Endodermal cell (in vitro differentiated cells): Measurements from ENCODE around the gene PXT1. TPM values are rescaled to one million over a fixed set of nuclear protein-coding genes. Genes with fewer than 3 reads are reported as not detected.

ENCODE experiments used
- DNase-seq: peaks from one replicate; pipeline ENCODE4 v3.0.0-alpha.2; 2017
- H3K27ac ChIP-seq: 2 replicates; pipeline ENCODE4 v1.5.1; 2013; ENCODE audit warnings: mild to moderate bottlenecking, low read depth, low read length, moderate library complexity
- H3K27me3 ChIP-seq: 2 replicates; pipeline ENCODE4 v1.6.1; 2013; ENCODE audit warnings: mild to moderate bottlenecking, low read length, moderate library complexity; ENCODE audit not compliant: insufficient read depth, control insufficient read depth, poor library complexity, severe bottlenecking
- H3K36me3 ChIP-seq: 2 replicates; pipeline ENCODE4 v1.7.0; 2013; ENCODE audit warnings: mild to moderate bottlenecking, low read length, moderate library complexity; ENCODE audit not compliant: control insufficient read depth, insufficient read depth
- H3K4me1 ChIP-seq: one replicate; pipeline ENCODE4 v1.7.0; 2013; ENCODE audit warnings: low read length; ENCODE audit not compliant: control insufficient read depth, insufficient read depth
- H3K4me3 ChIP-seq: 2 replicates; pipeline ENCODE4 v1.5.1; 2013; ENCODE audit warnings: mild to moderate bottlenecking, low read length, moderate library complexity
- H3K9ac ChIP-seq: 2 replicates; pipeline ENCODE4 v1.6.1; 2013; ENCODE audit warnings: mild to moderate bottlenecking, low read length, moderate library complexity; ENCODE audit not compliant: poor library complexity, severe bottlenecking; ENCODE audit errors: extremely low read depth
- H3K9me3 ChIP-seq: 2 replicates; pipeline ENCODE4 v1.6.1; 2013; ENCODE audit warnings: mild to moderate bottlenecking, low read length, moderate library complexity; ENCODE audit not compliant: control insufficient read depth
- H3K27ac Mint-ChIP-seq: 2 replicates; pipeline ENCODE4 v1.8.0; 2020; ENCODE audit warnings: mixed read lengths
- H3K27me3 Mint-ChIP-seq: 2 replicates; pipeline ENCODE4 v1.8.0; 2021; ENCODE audit warnings: mild to moderate bottlenecking, mixed read lengths; ENCODE audit not compliant: insufficient read depth
- H3K36me3 Mint-ChIP-seq: 2 replicates; pipeline ENCODE4 v1.8.0; 2020; ENCODE audit warnings: low read depth, mixed read lengths
- H3K4me1 Mint-ChIP-seq: 2 replicates; pipeline ENCODE4 v1.8.0; 2020; ENCODE audit warnings: mixed read lengths
- H3K4me3 Mint-ChIP-seq: 2 replicates; pipeline ENCODE4 v1.8.0; 2020; ENCODE audit warnings: mild to moderate bottlenecking, moderate library complexity, mixed read lengths
- H3K9me3 Mint-ChIP-seq: 2 replicates; pipeline ENCODE4 v1.8.0; 2020; ENCODE audit warnings: mild to moderate bottlenecking, mixed read lengths
- WGBS, 2 experiments: methylation state at CpG; one replicate each; pipeline versions ENCODE4 v1.1.5 to v1.1.7; 2013; ENCODE audit warnings: missing lambda C conversion rate in 2 of 2, mixed read lengths in 1 of 2; ENCODE audit not compliant: insufficient coverage in 1 of 2, insufficient read length in 1 of 2; 5-methylcytosine and 5-hydroxymethylcytosine counted together
- total RNA-seq, 2 donors: library from RNA; stranded (reverse); fragmentation: NEBNext Ultra II Directional in 1 of 2; extraction: Animal tissue kit (Norgen Biotek cat#: 25700) in 1 of 2; gene quantifications; 2 replicates in 1 of 2; 3 replicates in 1 of 2; pipeline ENCODE4 v1.2.1, GENCODE V29; 2021
- TF ChIP-seq, protein P1 (sequence below): fragments of 200-600 bp; sonication (generic); conservative IDR thresholded peaks from 2 replicates; pipeline ENCODE4 v1.5.0; 2021; ENCODE audit warnings: antibody characterized with exemption, mild to moderate bottlenecking

PXT1 gene
- total RNA-seq, 2 donors from 2014 or later, result 0.15 TPM; not detected in 1

GRCh38 chr6:36378936-36379335 lies 63.7 kb downstream of the PXT1 start:
- no peak overlapping the region for H3K9ac ChIP-seq
- Mint-ChIP-seq H3K36me3 (no peaks in the 10 kb centered on the region), H3K4me1 (peaks cover 30% of the 10 kb centered on the region), H3K4me3 (no peak overlapping the region), H3K9me3 (no peaks in the 10 kb centered on the region), H3K27ac (no peak overlapping the region), H3K27me3 (peaks cover 2% of the 10 kb centered on the region)
- peaks cover 6% of the 10 kb centered on the region for H3K4me1 ChIP-seq
- no peaks in the 10 kb centered on the region for H3K27me3 ChIP-seq
- TF ChIP-seq, protein P1, sequence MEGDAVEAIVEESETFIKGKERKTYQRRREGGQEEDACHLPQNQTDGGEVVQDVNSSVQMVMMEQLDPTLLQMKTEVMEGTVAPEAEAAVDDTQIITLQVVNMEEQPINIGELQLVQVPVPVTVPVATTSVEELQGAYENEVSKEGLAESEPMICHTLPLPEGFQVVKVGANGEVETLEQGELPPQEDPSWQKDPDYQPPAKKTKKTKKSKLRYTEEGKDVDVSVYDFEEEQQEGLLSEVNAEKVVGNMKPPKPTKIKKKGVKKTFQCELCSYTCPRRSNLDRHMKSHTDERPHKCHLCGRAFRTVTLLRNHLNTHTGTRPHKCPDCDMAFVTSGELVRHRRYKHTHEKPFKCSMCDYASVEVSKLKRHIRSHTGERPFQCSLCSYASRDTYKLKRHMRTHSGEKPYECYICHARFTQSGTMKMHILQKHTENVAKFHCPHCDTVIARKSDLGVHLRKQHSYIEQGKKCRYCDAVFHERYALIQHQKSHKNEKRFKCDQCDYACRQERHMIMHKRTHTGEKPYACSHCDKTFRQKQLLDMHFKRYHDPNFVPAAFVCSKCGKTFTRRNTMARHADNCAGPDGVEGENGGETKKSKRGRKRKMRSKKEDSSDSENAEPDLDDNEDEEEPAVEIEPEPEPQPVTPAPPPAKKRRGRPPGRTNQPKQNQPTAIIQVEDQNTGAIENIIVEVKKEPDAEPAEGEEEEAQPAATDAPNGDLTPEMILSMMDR, result no peak
- H3K36me3 ChIP-seq, result no peaks in the 10 kb centered on the region
- no peak overlapping the region for H3K4me3 ChIP-seq
- 90 to 95% methylated on average over 10 of the region's 10 CpGs for WGBS, 2 experiments
- no peak overlapping the region for H3K27ac ChIP-seq
- H3K9me3 ChIP-seq, result no peaks in the 10 kb centered on the region
- no peak for DNase-seq

DNA sequence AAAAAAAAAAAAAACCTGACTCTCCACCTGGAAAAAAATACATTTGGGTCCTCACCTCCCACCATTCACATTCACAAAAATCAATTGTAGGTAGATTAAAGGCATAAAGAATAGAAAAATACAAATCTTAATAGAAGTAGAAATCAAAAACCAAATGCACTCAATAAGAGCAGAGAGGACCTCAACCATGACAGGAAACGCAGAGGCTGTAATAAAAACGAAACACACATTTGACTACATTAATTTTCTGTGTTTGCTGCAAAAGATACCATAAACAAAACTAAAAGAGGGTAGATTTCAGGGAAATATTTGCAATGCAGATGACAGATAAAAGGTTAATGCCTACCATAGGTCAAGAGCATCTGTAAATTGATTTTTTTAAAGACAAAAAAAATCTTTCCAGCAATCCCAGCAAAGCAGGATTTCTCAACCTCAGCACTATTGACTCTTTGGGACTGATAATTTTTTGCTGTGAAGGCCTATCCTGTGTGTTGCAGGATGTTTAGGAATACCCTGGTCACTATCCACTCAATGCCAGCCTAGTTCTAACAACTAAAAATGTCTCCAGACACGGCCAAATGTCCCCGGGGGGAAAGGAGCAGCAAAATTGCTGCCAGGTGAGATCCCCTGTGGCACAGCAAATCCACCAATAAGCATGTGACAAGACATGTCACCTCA lies 64.3 kb downstream of the PXT1 start:
- 89 to 94% methylated on average over 2 to 4 of the region's 4 CpGs for WGBS, 2 experiments
- no peak overlapping the region for H3K27ac Mint-ChIP-seq

GRCh38 chr6:36377594-36377993 lies 65.1 kb downstream of the PXT1 start:
- H3K9me3 Mint-ChIP-seq, result no peaks in the 10 kb centered on the region
- Histone ChIP-seq H3K4me1 (peaks cover under 1% of the 10 kb centered on the region), H3K27me3 (no peaks in the 10 kb centered on the region), H3K27ac (no peak overlapping the region), H3K9ac (no peak overlapping the region), H3K9me3 (no peaks in the 10 kb centered on the region), H3K36me3 (no peaks in the 10 kb centered on the region), H3K4me3 (no peak overlapping the region)
- no peak overlapping the region for H3K4me3 Mint-ChIP-seq
- H3K4me1 Mint-ChIP-seq, result peaks cover 17% of the 10 kb centered on the region
- no peak overlapping the region for H3K27ac Mint-ChIP-seq
- peaks cover 5% of the 10 kb centered on the region for H3K27me3 Mint-ChIP-seq
- DNase-seq, result no peak
- TF ChIP-seq, protein P1, result no peak
- no peaks in the 10 kb centered on the region for H3K36me3 Mint-ChIP-seq
- WGBS, 2 experiments, result 89 to 100% methylated on average over 5 of the region's 5 CpGs

More for the DNA sequence above, 64.3 kb downstream of the PXT1 start:
- Histone ChIP-seq H3K27me3 (no peaks in the 10 kb centered on the region), H3K4me1 (peaks cover 6% of the 10 kb centered on the region), H3K4me3 (no peak overlapping the region), H3K9me3 (no peaks in the 10 kb centered on the region), H3K9ac (no peak overlapping the region), H3K27ac (no peak overlapping the region), H3K36me3 (no peaks in the 10 kb centered on the region)
- peaks cover 24% of the 10 kb centered on the region for H3K4me1 Mint-ChIP-seq
- TF ChIP-seq, protein P1, result no peak
- no peak for DNase-seq
- no peaks in the 10 kb centered on the region for H3K9me3 Mint-ChIP-seq
- no peak overlapping the region for H3K4me3 Mint-ChIP-seq
- peaks cover 5% of the 10 kb centered on the region for H3K27me3 Mint-ChIP-seq
- H3K36me3 Mint-ChIP-seq, result no peaks in the 10 kb centered on the region
